ENCODE data around the gene SCRN2. TPM values are rescaled to one million over a fixed set of nuclear protein-coding genes. Genes with fewer than 3 reads are reported as not detected.

SCRN2 gene
- total RNA-seq, 1 experiment from 2014 or later = 47.9 TPM

GRCh38 chr17:47818002-47818695 lies 22.9 kb downstream of the SCRN2 start:
- peaks cover 18% of the 10 kb centered on the region; the same call in 1 of the 2 replicates for H3K36me3 ChIP-seq (ENCODE audit: low read depth, low read length)
- H3K27me3 ChIP-seq (ENCODE audit: low read length) = no peaks in the 10 kb centered on the region
- no peak overlapping the region for H3K27ac ChIP-seq (ENCODE audit: low read length)
- TF ChIP-seq EZH2phosphoT487 (IDR thresholded peaks at IDR 0.05; ENCODE audit: borderline replicate concordance, low read length) (no peak), CTCF (conservative IDR thresholded peaks at IDR 0.05; ENCODE audit: low read depth, low read length) (no peak), EZH2 (IDR thresholded peaks at IDR 0.05; ENCODE audit: low read length, unreplicated experiment) (no peak)
- peaks cover 25% of the 10 kb centered on the region for H3K4me1 ChIP-seq (ENCODE audit: insufficient read depth, low read length)
- BruUV-seq (replicated peaks) = no TSS peak
- H3K4me2 ChIP-seq (ENCODE audit: low read length) = no peak overlapping the region
- intact Hi-C loops (cut with micrococcal nuclease) = no loop called here
- CTCF ChIA-PET = interaction anchor here (0.5 kb wide), 1 partner anchor 17 kb away, joined by 3 read pairs; no protein-coding TSS in a partner anchor
- ATAC-seq = no peak
- no peaks in the 10 kb centered on the region for H4K20me1 ChIP-seq (ENCODE audit: low read length)
- H3K9ac ChIP-seq (ENCODE audit: low read length) = no peak overlapping the region
- H3F3A ChIP-seq (ENCODE audit: low read length, unreplicated experiment) = no peaks in the 10 kb centered on the region
- POLR2A ChIA-PET (ENCODE audit: unreplicated experiment) = interaction anchor here (0.6 kb wide), 1 partner anchor 129 kb away, joined by 13 read pairs; no protein-coding TSS in a partner anchor
- no peaks in the 10 kb centered on the region for H3K9me3 ChIP-seq (ENCODE audit: low read length)
- no peak for DNase-seq
- H3K4me3 ChIP-seq (ENCODE audit: low read length) = no peak overlapping the region
- no peaks in the 10 kb centered on the region for H3K9me2 ChIP-seq (replicated peaks; ENCODE audit: low read length)
- H3K79me2 ChIP-seq (ENCODE audit: low read length) = peaks cover 14% of the 10 kb centered on the region
- no peak overlapping the region for H2AFZ ChIP-seq (ENCODE audit: low read length)

- H3K9me3 ChIP-seq (ENCODE audit: low read length) = no peaks in the 10 kb centered on the region
- H3K27me3 ChIP-seq (ENCODE audit: low read length) = no peaks in the 10 kb centered on the region
- no peak for TF ChIP-seq EZH2phosphoT487 (IDR thresholded peaks at IDR 0.05; ENCODE audit: borderline replicate concordance, low read length)
- no peak for TF ChIP-seq EZH2 (IDR thresholded peaks at IDR 0.05; ENCODE audit: low read length, unreplicated experiment)
- no peak for TF ChIP-seq CTCF (conservative IDR thresholded peaks at IDR 0.05; ENCODE audit: low read depth, low read length)
- H3F3A ChIP-seq (ENCODE audit: low read length, unreplicated experiment) = no peaks in the 10 kb centered on the region
- intact Hi-C loops (cut with micrococcal nuclease) = no loop called here
- DNase-seq (no peak), ATAC-seq (no peak)
- H4K20me1 ChIP-seq (ENCODE audit: low read length) = no peaks in the 10 kb centered on the region
- CTCF ChIA-PET = no interaction called here
- no peak overlapping the region for H3K4me3 ChIP-seq (ENCODE audit: low read length)
- no TSS peak for BruUV-seq (replicated peaks)
- POLR2A ChIA-PET (ENCODE audit: unreplicated experiment) = no interaction called here
- H3K9me2 ChIP-seq (replicated peaks; ENCODE audit: low read length) = no peaks in the 10 kb centered on the region
- peaks cover 18% of the 10 kb centered on the region; the same call in 1 of the 2 replicates for H3K36me3 ChIP-seq (ENCODE audit: low read depth, low read length)
- H2AFZ ChIP-seq (ENCODE audit: low read length) = no peak overlapping the region
- no peak overlapping the region for H3K9ac ChIP-seq (ENCODE audit: low read length)
- peaks cover 14% of the 10 kb centered on the region for H3K79me2 ChIP-seq (ENCODE audit: low read length)
- no peak overlapping the region for H3K27ac ChIP-seq (ENCODE audit: low read length)
- H3K4me2 ChIP-seq (ENCODE audit: low read length) = no peak overlapping the region
- H3K4me1 ChIP-seq (ENCODE audit: insufficient read depth, low read length) = peaks cover 17% of the 10 kb centered on the region
Measured at GRCh38 chr17:47816947-47817346, 24.1 kb downstream of the SCRN2 start.

- peaks cover 19% of the 10 kb centered on the region for H3K4me1 ChIP-seq (ENCODE audit: insufficient read depth, low read length)
- H3K4me2 ChIP-seq (ENCODE audit: low read length) = no peak overlapping the region
- CTCF ChIA-PET = no interaction called here
- ATAC-seq = no peak
- H3F3A ChIP-seq (ENCODE audit: low read length, unreplicated experiment) = no peaks in the 10 kb centered on the region
- BruUV-seq (replicated peaks) = no TSS peak
- POLR2A ChIA-PET (ENCODE audit: unreplicated experiment) = no interaction called here
- H2AFZ ChIP-seq (ENCODE audit: low read length) = no peak overlapping the region
- H3K9me3 ChIP-seq (ENCODE audit: low read length) = no peaks in the 10 kb centered on the region
- H3K27ac ChIP-seq (ENCODE audit: low read length) = no peak overlapping the region
- intact Hi-C loops (cut with micrococcal nuclease) = no loop called here
- H3K79me2 ChIP-seq (ENCODE audit: low read length) = peaks cover 12% of the 10 kb centered on the region
- no peaks in the 10 kb centered on the region for H3K9me2 ChIP-seq (replicated peaks; ENCODE audit: low read length)
- no peak overlapping the region for H3K4me3 ChIP-seq (ENCODE audit: low read length)
- no peak for DNase-seq
- TF ChIP-seq CTCF (conservative IDR thresholded peaks at IDR 0.05; ENCODE audit: low read depth, low read length) (no peak), EZH2phosphoT487 (IDR thresholded peaks at IDR 0.05; ENCODE audit: borderline replicate concordance, low read length) (no peak), EZH2 (IDR thresholded peaks at IDR 0.05; ENCODE audit: low read length, unreplicated experiment) (no peak)
- H3K27me3 ChIP-seq (ENCODE audit: low read length) = no peaks in the 10 kb centered on the region
- H3K36me3 ChIP-seq (ENCODE audit: low read depth, low read length) = peaks cover 23% of the 10 kb centered on the region; the same call in 1 of the 2 replicates
- peaks cover 4% of the 10 kb centered on the region; the same call in 1 of the 2 replicates for H4K20me1 ChIP-seq (ENCODE audit: low read length)
- no peak overlapping the region for H3K9ac ChIP-seq (ENCODE audit: low read length)
Measured at GRCh38 chr17:47816111-47816735, 24.9 kb downstream of the SCRN2 start.

Data from PC-3 (cell line).